Inflammatory macrophage treated with lipopolysaccharide for 4 hours (primary cell): ENCODE results near the gene LRRC52.
A peak's percentile ranks its signal among the peaks of the same experiment; 100 is the strongest.

ENCODE experiments used
- DNase-seq: peaks from one replicate; pipeline ENCODE4 v3.0.0-alpha.2; 2020

LRRC52 gene, protein sequence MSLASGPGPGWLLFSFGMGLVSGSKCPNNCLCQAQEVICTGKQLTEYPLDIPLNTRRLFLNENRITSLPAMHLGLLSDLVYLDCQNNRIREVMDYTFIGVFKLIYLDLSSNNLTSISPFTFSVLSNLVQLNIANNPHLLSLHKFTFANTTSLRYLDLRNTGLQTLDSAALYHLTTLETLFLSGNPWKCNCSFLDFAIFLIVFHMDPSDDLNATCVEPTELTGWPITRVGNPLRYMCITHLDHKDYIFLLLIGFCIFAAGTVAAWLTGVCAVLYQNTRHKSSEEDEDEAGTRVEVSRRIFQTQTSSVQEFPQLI

DNA sequence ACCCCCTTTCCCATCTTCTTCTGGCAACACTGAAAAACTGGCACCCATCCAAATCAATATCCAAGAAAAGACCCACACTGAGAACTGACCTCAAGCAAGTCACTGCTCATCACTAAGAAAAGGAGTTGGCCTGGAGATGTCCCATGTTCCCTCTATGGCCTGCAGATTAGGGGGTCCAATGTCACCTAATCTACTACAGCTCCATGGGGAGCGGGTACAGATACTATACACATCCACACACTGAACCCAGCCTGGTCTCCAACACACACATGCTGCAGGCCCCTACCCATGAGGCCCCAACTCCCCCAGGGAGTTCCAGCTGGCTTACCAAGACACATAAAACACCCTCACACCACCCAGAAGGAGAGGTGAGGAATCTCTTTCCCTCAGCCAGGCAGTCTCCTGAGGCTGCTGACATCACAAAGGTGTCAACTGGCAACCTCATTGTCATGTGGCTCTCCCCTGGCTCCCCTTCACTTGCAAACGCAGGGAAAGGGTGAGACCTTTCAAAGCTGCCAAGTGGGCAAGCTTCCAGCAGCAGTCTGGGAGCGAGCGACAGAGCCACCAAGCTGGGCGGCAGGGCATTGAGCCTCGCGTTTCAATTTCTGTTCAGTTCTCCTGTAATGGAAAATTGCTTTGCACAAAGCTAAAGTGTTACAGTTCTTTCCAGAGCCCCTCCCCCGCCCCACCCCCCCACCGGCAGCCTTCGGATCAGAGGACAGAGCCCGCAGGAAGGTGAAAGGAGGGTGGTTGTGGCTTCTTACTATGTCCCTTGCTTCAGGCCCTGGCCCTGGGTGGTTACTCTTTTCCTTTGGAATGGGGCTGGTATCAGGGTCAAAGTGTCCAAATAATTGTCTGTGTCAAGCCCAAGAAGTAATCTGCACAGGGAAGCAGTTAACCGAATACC, at the start of gene LRRC52:
Gene LRRC52 (plus strand): TSS at position 469 of the 907 bp plus-strand sequence. CDS start 297 bp downstream, at position 766.
- no peak for DNase-seq

DNA sequence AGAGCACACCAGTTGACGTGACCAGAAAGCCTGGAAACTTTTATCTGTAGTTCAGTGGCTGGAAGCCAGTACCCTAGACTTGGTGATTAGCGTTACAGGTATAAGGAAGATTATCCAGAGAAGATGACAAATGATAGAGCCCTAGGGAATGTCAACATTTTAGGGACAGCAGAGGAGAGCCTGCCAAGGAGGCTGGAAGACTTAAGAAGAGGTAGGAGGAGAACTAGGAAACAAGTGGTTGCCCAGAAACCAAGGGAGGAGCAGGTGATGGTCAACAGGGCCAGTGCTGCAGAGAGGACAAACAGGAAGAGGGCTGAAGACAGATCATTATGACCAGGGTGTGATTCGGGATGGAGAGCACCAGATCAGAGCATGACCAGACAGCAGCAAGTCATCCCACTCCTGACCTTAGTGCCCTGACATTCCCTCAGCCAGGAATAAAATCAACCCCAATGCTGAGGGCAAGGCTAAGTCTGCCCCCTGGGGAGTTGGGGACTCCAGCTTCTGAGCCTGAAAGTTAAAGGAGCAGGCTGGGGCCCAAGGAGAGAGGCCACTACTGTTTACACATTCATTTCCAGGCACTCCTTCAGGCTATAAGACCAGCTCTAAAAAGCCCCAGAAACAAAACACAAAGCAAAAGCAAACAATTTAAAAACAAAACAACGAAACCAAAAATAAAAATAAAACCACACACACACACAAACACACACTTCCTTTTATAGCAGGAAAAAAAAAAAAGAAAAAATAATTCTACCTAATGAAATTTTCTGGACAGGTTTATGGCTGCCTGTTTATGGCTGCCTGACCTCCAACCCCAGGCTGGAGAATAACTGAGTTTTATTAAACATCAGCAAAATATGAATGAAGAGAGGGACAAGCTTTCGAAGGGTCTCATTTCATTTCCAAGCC, 48.6 kb upstream of the LRRC52 start:
- no peak for DNase-seq

DNA sequence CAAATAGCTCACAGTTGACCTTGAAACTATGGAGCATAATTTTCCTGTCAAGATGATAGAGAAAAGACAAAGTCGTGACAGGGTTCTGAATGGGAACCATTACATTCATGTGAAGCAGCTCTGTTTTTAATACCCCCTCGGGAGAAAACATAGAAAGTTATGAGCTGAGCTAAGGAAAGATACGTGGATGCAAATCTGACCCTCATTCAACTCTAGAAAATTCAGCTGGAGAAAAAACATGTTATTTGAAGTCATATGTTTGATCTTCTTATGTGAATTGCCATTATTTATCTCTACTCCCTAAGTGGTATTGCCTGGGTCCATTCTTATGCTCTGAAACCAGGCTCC, 48.0 kb upstream of the LRRC52 start:
- DNase-seq = no peak

DNA sequence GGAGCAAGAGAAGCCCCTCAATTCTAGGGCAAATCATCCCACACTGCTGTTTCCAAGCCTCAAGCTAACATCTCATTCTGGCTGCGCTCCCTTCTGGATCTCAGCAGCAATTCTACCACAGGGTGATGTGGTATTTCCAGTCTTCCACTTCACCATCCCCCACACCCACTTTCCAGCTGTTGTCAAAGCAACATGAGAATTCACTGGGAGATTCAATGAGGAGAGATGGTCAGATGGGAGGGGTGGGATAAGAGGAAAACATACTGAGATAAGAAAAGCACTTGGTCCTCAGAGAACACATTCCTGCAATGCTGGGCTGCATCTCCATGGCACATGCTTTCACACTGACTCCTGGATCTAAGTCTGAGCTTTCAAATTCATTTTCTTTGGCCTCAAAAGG, 47.3 kb upstream of the LRRC52 start:
- DNase-seq = no peak

DNA sequence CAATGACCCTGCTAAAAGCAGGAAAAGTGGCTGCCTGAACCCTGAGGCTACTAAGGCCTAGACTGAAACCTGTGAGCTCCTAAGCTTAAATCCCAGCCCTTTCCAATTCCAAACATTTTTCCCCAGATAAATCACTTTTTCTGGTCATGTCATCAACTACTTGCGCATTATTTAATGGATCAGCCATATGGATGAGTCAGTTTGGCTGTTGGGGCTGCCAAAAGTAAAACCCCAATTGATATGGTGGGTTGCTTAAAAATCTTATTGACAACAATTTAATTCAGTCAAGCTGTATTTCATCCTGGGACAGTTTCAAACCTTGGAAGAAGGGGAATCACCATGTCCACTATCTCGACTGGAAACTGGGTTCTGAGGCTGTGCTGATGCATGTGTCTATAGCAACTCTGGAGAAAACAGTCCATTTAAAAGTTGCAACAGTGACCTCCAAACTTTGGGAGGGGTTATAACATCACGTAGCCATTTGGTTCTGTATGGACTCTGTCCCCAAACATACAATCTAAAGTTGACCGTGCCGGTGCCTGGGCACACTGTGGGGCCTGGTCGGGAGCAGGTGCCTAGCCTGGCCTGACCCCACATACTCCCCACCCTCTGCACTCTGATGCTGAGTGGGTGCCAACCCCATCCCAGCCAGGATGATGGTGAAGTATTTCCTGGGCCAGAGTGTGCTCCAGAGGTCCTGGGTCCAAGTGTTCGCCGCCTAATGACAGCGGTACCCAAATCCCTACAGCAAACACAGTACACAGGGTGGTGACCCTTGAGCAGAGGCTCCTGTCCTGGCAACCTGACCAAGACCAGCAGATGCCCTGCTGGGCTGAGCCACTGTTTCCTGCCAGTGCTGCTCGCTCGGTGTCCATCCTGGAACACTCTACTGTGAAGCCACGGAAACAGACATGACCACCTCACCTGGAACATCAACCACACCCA, 46.5 kb upstream of the LRRC52 start:
- no peak for DNase-seq

DNA sequence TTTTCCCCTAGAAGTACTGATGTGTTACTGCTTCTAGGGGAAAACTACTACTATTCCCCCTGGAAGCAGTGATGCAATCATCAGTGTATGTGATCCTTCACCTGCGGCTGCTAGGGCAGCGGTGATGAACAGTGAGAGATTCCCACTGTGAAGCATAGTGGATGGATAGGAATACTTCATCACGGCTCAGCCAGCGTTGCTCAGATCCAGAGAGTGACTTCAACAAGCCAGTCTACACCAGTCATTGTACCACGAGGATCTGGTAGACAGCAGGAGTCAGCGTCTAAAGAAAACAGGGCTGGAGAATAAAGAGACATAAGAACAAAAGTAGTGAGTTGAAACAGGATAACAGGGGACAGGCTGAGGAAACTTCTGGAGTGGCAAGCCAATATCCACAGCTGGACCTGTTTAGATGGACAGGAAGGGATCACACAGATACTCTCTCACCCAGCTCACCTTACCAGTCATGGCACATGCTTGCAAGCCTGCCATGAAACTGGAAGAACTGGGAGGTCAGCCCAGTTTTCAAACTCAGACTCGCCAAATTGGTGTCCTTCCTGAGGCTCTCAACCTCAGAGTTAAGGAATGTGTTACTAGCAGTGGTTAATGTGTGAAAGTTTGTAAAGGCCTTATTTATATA, 42.4 kb upstream of the LRRC52 start:
- no peak for DNase-seq

DNA sequence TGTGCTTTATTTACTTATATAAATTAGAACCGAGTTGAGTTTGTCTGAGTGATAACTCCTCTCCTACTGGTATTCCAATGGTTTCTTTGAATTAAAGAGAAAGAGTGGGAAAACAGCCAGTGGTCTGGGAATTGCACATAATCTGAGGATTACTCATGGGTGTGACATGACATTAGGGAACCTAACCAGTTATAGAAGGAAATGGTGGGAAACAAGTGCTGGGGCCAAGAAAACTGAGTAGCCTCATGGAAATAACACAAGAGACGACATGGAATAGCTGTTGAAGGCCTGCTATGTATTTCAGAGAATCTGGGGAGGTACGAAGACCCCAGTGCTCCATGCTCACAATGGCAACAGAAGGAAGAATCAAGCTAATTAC, 41.8 kb upstream of the LRRC52 start:
- no peak for DNase-seq

DNA sequence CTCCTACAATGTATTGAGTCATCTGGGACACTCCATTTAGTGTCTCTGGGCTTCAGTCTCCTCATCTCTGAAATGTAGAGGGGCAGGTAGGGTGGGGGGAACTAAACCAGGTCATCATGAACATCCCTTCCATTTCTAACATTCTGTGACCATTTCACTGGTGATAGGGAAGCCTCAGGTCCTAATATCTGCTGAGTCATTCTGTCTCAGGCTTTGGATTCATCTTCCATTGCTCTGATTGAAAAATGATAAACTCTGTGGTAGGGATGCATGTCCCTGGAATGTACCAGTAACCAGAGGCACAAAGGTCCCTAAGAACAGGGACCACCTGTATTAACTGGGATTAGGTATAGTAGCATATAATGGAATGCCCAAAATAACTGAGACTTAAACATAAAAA, 36.2 kb upstream of the LRRC52 start:
- no peak for DNase-seq

DNA sequence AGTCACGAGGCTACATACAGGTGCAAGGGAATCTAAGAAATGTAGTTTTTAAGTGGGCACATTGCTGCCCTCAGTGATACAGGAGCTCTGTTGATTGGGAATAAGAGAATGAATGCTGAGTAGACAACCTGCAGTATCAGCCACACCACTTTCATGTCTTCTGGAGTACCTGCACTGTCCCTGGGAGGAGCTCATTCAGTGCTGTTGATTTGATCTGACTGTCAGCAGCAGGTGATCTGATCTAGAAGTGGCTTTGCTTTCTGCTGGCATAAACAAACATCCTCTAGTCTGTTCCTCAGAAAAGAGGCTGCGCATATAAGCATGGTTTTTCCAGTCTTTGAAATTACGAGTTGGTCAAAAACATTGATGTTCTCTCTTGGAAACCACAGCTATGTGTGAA, 35.5 kb upstream of the LRRC52 start:
- no peak for DNase-seq

DNA sequence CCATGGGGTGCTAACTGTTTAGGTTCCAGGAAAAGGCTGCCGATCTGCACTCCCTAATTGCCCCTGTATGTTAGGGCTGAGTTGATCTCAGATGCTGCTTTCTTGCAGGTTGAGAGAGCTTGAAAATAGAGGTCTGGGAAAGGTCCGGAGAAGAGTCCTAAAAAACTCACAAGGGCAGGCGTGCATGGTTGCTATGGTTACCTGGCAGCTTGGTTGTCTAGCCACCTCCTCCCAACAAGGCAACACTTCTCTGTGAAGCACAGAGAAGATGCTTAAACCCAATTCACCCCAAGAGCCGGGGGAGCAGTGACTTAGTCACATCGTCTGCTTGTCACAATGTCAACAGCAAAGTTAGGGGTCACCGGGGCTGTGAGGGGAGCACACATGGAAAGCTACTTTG, 31.0 kb upstream of the LRRC52 start:
- no peak for DNase-seq

DNA sequence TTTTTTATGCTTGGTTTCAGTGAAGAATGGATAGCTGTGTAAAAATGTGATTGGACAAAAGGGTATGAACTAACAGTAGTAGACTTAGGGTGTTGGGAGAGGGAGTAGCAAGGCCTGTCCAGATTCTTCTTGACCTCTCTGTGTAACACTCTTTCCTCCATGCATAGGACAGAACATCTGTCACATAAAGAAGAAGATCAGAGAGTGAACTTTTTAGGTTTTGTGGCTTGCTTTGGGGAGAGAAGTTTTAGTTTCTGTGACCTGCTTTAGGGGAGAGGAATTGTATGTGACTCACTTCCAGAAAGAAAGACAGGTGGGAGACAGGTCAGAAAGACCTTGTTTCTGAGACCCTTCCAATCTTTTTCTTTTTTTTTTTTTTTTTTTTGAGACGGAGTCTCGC, 27.3 kb upstream of the LRRC52 start:
- DNase-seq = no peak

DNA sequence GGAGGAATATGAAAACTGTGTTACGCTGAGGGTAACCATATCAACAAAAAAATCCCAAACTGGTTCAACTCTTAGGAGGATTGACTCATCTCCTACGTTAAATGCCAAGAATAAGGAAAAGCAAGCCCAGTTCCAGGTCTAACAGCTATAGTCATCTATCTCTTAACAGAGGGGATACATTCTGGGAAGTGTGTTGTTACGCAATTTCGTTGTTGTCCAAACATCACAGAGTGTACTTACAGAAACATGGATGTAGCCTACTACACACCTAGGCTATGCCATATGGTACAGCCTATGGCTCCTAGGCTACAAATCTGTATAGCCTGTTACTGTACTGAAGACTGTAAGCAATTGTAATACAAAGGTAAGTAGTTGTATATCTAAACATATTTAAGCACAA, 23.2 kb upstream of the LRRC52 start:
- DNase-seq = no peak

DNA sequence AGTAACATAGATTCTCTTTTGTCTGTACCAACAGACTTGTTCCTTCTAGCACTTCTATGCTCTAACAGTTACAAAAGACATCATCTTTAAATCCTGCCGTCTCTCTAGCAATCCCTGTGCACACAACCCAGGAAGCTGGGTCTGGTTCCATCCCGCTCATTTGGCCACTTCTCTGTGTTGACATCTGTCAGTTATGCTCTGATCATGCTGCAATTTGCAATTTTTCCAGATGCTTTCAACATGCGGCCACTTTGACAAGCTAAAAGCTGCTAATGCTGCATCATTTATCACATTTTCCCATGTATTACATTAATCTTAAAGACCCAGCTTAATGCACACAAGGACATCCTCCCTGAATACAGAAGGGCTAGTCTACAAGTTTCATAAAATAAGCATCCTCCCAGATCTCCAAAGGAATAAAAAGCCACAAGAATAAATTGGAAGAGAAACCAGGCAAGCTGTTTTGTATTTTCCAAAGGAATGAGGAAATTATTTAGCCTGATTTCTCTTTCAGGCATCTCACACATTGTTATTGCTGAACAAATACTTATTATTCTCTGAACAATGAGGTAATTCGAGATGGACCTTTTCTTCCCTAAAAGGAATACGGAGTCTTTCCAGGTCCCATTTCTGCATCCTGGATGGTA, 19.0 kb upstream of the LRRC52 start:
- no peak for DNase-seq

DNA sequence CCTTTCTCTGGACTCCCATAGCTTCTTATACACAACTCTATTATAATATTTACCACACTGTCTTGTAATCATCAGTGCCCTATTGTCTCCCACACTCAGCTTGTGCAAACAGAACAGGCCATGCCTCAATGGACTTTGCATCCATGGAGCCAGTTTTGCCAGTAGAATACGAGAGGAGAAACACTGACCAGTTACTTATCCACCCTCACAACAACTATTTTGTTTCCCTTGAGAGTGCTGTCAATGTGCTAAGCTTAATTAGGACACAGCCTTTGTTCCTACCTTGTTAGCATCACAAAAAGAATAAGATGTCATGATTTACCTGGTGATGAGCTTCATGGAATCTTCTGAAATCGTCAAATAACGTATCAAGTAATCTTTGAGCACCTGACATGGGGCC, 18.1 kb upstream of the LRRC52 start:
- no peak for DNase-seq

DNA sequence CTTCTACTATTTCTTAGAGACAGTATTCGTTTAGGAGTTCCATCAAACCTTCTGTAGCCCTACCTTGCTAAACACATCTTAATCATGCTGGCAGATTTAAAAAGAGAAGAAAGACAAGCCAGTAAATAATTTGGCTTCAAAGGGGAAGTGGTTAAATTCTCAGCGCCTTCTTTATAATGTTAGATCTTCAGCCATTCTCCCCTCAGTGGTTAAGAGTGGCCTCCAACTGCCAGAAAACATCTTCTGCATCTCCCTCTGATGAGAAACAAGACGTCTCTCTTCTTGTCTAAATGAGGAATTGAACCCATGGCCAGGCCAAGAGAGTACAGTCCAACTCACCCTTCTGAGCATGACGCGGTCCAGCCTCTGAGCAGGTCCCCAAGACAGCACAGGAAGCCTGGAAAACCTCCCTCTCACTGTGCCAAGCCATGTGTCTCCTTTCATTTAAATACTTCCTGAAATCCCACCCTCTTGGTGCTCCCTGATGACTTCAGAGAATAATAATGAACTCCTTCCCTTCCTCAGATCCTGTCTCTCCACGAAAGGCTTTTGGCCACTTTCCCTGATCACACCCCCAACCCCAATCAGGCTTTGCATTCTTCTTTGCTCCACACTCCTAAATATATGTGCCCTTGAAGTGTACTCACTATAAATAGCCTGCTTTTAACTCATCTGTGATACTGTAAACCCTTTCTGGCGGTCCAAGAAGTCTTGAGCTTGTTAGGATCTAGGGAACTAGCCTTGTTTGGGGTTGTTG, 16.4 kb upstream of the LRRC52 start:
- DNase-seq = no peak

DNA sequence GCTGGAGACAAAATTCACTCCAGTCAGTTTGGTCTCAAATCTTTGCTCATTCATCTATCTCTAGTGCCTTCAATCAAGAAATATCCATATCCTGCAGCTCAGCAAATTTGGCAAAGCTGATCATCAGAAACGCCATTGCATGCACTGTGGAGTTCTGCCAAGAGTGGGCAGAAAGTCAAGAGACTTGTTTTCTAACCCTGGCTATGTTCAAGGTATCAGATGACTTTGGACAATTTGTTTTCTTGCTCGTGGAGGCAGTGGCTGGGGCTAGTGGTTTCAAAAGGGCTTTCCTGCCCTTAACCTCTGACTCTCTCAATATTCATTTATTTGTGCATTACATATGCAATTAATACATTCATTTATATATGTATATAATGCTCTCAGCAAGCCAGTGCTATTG, 12.8 kb upstream of the LRRC52 start:
- no peak for DNase-seq

DNA sequence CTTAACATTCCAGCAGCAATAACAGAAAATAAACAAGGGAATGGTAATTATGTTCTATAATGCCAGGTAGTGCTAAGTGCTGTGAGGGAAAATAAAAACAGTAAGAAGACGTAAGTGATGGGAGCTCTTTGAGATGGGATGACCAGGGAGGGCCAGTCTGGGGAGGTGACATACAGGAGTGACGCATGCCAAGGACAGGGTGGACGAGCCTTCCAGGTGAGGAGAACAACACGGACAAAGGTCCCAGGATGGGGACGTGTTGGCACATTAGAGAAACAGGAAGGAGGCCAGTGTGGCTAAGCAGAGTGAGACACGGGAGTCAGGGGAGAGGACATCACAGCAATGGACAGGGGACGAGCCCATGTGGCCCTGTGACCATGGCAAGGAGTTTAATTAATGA, 11.7 kb upstream of the LRRC52 start:
- no peak for DNase-seq

DNA sequence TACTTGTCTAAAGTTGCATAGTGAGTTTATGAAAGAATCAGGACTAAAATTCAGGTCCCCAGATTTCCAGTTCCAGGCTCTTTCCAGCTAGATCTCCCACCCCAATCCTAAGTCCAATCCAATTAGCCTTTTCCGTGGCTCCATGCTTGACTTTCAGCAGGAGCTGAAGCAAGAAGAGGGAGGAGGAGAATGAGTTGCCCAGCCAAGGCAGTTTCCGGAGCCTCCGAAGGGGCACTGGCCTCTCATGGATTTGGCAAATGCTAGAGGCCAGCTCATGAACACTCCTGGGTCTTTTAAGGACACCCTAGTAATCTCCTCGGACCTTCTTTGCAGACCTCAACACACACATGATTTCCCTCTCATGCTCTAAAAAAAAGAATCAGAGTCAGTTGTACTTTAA, 10.5 kb upstream of the LRRC52 start:
- DNase-seq = no peak

DNA sequence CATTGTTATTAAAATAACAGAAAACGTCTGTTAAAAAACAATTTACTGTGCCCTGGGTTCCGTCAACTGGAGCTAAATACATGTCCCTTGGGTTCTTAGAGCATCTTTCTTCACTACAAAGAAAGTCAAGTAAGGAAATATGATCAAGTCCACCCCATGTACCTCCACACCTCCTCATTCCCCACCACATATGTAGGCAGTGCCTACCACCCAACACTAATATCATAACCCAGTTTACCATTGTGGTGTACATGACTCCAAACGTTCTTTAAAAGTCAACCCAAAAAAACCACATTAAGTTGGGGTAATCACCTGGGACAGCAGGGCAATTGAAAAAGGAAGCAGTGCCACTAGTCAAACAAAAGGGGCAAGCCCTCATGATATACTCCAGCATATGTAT, 7.8 kb upstream of the LRRC52 start:
- DNase-seq = no peak

DNA sequence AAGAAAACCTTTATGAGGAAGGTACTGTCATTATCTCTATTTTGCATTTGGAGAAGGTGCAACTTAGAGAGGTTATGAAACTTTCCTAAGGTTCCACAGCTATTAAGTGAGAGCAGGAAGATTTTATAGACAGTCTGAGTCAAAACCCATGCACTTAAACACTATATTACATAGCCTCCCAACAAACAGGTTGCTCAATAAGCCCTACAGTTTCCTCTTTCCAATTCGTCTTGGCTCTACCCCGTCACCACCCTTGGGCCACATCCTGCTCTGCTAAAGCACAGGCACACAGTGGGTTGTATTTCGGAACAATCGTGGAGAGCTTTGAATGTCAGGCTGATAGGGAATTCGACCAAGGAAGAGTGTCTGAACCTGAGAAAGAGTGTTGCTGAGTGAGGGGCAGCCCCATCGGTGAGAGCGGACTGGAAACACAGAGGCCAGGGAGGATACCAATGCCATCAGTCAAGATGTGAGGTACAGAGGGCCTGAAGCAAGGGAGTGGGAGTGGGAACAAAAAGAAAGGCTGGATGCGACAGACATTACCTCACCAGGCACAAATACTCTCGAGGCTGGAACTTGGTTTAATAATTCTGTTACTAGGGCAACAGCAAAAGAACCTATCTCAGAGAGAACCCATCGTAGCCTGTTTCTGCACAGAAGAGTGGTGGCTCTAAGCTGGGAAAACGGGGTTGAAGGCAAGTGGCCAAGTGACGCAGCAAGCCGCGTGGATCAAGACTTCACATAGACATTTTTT, 6.3 kb upstream of the LRRC52 start:
- DNase-seq = peak; percentile 75
